Stimulated activated CD4-positive, alpha-beta T cell treated with anti-CD3 and anti-CD28 coated beads, Interleukin-1b, Interleukin-23, amount 100 ng/mL, for 4 hours (primary cell): ENCODE data around the gene PIK3AP1.

Experiments
- DNase-seq, 2 donors: peaks; one replicate each; pipeline ENCODE4 v3.0.0-alpha.2; 2020; ENCODE audit warnings: low read depth in 2 of 2

The PIK3AP1 gene

GRCh38 chr10:96673318-96674099, 46.8 kb downstream of the PIK3AP1 start:
- DNase-seq: no peak

GRCh38 chr10:96672481-96673175, 47.7 kb downstream of the PIK3AP1 start:
- no peak for DNase-seq

GRCh38 chr10:96671211-96671890, 49.0 kb downstream of the PIK3AP1 start:
- DNase-seq: no peak

- no peak for DNase-seq
Observed at GRCh38 chr10:96670786-96671185, 49.5 kb downstream of the PIK3AP1 start.

GRCh38 chr10:96667401-96667800, 52.9 kb downstream of the PIK3AP1 start:
- DNase-seq: no peak

GRCh38 chr10:96666741-96667140, 53.6 kb downstream of the PIK3AP1 start:
- no peak for DNase-seq

- no peak for DNase-seq
Observed at GRCh38 chr10:96665306-96665705, 55.0 kb downstream of the PIK3AP1 start.

- DNase-seq: no peak
Observed at GRCh38 chr10:96664563-96664962, 55.8 kb downstream of the PIK3AP1 start.

- DNase-seq: no peak
Observed at GRCh38 chr10:96663797-96664196, 56.5 kb downstream of the PIK3AP1 start.

- no peak for DNase-seq
Observed at GRCh38 chr10:96661632-96662031, 58.7 kb downstream of the PIK3AP1 start.

- DNase-seq: no peak
Observed at GRCh38 chr10:96660297-96660696, 60.0 kb downstream of the PIK3AP1 start.

GRCh38 chr10:96658844-96659243, 61.5 kb downstream of the PIK3AP1 start:
- no peak for DNase-seq

GRCh38 chr10:96657385-96657784, 62.9 kb downstream of the PIK3AP1 start:
- no peak for DNase-seq

GRCh38 chr10:96656839-96657238, 63.5 kb downstream of the PIK3AP1 start:
- DNase-seq: no peak

- DNase-seq: no peak
Observed at GRCh38 chr10:96656198-96656577, 64.1 kb downstream of the PIK3AP1 start.

- DNase-seq: no peak
Observed at GRCh38 chr10:96655461-96656197, 64.7 kb downstream of the PIK3AP1 start.

- no peak for DNase-seq
Observed at GRCh38 chr10:96651998-96652431, 68.3 kb downstream of the PIK3AP1 start.

GRCh38 chr10:96650958-96651357, 69.4 kb downstream of the PIK3AP1 start:
- DNase-seq: no peak

- no peak for DNase-seq
Observed at GRCh38 chr10:96648297-96648696, 72.0 kb downstream of the PIK3AP1 start.

- DNase-seq: no peak
Observed at GRCh38 chr10:96647466-96647865, 72.8 kb downstream of the PIK3AP1 start.

- DNase-seq: no peak
Observed at GRCh38 chr10:96646751-96647166, 73.6 kb downstream of the PIK3AP1 start.

GRCh38 chr10:96646301-96646700, 74.0 kb downstream of the PIK3AP1 start:
- no peak for DNase-seq
